Activated CD8-positive, alpha-beta memory T cell treated with anti-CD3 and anti-CD28 coated beads, Interleukin-2, amount 50 U/mL, for 24 hours (primary cell): ENCODE results near the gene NECAB2.

Source experiments
- DNase-seq: peaks from one replicate; pipeline ENCODE4 v3.0.0-alpha.2; 2020; ENCODE audit errors: extremely low read depth

The NECAB2 gene

DNA sequence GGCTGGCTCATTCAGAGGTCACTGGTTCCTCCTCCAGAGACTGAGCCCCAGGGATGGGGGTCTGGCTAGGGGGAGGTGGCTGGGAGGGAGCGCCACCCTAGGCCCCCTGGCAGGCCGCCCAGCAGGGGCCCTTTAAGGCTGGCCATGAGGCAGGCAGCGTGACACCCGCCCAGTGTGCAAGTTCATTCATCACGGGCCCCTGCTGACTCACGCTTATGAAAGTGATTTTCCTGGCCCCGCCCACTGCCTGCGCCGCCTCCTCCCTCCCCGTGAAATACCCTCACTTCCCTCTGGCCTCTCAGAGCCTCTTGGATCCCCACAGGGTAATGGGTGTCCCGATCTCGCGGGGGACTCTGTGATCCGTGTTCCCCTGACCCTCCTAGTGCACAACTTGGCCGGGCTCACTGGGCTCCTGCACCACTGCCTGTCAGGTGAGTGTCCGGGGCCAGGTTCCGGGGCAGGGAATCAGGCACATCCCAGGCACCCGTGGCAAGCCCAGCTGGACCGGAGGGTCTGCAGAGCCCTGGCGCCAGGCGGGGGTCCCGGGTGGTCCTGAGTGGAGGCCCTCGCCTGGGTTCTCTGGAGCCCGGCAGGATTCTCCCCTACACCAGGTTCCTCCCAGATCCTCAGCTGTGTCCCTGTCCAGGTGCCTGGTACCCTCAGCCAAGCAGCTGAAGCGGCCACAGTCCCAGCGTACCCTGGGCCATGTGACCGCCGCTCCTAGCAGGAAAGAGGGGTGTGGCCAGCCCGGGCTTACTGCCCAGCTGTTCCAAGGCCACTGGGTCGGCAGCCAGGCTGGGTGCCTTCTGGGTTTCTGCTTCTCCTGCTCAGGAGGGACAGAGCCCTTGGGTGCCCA is 14.9 kb upstream of the NECAB2 start, which contains the start of gene OSGIN1:
TSS of gene OSGIN1 (plus strand) at position 301 of the 856 bp plus-strand sequence. CDS start 4,432 bp downstream, outside the sequence.
- DNase-seq, result peak; percentile 67

DNA sequence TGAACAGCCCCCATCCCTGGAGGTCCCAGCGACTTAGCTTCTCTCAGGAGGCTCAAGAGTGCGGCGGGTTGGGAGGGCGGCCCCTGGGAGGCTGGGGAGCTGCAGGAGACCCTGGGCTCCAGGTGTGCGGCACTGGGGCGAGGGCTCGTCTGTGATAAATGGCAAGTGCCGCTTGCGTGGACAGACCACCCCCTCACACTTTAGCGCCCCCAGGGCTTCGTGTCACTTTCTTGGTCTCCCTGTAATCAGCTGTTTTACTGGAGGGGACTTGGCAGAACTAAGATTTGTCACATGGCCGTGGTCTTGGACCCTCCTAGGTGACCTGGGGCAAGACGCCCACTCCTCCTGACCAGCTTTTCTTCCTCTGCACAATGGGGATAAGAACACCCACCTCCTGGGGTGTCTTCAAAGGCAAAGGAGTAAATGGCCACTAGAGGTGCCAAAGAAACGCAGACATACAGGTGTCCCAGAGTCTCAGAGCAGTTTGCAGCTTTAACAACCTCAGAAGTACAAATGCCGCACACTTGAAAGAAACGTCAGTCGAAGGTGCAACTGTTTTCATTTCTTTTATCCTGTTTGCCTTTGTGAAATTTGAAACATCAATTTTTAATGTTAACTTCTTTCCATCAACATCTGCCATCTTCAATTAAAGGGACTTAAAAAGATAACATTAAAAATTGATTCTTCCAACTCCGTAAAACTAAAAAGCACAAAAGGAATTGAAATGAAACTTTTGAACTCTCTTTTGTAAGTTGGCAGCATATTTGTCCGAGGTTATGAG is 14.1 kb upstream of the NECAB2 start:
- no peak for DNase-seq

DNA sequence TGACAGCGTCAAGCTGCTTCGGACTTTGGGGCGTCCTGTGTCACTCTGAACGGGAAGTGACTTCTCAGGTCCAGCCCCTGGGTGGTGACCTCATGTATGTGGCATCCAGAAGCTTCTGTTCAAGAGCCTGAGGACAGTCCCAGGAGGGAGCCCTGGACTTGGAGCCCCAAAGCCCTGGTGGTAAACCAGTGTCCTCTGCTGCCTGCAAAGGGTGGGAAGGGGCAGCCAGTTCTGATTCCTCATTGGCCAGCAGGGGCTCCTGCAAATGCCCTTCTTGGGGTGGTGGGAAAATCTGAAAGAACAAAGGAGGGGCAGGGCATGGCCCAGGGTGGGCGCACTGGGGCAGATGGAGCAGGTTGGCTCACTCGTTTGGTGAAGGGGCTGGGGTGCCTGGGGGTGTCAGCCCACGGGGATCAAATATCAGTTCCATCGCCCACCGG is 13.4 kb upstream of the NECAB2 start:
- no peak for DNase-seq

DNA sequence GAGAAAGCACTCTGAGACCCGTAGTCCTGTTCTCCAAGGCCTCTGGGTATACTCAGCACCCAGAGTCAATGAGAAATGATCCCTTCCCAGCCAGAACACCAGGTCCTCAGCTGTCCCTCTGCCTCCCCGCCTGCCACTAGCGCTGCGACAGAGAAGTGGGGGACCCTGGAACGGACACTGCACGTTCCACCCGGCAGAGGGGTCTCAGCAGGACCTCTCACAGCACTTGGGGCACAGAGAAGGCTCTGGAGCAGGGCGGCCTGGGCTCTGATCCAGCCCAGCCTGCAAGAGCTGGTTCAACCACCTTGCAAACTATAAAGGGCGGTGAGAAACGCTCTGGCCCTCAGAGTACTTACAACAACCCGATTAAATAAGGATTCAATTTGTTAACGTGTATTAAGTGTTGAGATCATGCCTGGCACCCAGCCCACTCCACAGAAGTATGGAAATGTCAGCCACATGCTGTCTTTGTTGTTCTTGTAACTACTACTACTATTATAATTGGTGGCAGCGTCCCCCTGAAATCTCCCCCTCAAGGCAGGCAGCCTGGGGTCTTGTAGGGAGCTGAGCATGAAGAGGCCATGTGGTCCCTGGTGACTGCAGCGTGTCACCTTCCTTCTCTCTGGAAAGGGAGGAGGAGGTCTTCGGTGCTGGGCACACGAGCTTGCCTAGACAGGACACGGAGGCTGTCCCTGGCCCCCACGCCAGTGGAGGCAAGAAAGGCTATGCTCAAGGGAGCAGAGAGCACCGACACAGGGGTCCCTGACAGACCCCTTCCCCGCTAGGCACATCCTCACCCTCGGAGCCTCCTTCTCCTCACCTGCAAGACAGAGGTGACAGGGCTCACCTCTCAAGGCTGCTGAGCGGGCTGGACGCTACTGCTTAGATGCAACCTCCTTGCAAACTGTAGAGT is 12.6 kb upstream of the NECAB2 start:
- DNase-seq, result no peak

DNA sequence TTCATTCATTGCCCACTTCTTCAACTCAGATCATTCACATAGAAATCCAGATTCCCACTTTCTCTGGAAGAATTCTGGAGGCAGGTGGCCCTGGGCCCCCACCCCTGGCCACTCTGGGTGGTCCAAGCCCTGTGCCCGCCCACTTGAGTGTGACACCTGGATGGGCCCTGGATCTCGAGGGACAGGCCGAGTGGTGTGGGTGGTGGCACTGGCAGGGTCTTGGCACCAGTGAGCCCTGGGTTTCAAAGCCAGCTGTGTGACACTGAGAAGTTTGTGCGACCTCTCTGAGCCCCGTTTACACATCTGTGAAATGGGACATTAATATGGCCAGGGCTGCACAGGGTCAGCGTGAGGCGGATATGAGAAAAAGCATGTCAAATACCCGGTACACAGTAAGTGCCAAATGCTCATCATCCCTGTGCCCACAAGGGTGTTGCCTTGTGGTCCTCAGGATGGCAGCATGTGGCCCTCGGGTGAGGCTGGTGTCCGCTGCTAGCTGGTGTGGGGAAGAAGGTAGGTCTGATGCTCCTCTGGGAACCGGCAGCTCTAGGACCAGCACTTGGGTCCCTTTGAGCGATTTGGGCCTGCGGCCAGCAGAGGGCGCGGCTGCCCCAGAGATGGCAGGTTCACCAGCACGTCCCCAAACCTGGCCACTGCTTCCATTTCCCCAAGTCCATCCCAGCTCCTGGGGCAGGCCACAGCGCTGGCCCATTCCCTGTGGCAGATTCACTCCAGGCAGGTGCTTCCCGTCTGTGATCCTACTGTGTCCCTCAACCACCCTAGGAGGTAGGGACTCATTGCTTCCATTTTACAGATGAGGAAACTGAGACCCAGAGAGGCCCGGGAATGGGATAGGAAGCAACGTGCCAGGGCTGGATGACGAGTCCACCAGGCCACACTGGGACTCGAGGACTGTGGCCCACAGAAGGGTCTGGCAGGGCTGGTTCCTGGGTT is 11.4 kb upstream of the NECAB2 start:
- peak; percentile 52 for DNase-seq

DNA sequence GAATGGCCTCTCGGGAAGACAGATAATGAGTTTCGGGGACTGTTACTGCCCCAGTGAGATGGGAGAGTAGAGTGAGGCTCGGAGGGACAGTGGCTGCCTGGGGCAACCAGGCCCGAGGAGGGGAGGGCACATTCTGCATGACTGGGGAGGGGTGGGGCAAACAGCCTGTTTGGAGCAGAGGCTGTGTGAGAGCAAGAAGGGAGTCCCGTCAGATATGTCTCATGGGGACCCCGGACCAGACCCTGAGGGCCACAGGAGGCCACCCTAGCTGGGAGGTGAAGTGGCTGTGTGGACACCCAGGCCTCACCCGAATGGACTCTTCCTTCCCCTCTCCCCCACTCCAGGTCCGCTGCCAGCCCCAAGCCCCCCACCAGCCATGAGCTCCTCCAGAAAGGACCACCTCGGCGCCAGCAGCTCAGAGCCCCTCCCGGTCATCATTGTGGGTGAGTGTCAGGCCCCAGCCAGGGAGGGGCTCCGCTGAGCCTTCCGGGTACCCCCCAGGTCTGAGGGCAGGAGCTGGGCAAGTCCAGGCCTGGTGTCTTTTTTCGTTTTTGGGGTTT is 10.7 kb upstream of the NECAB2 start:
- DNase-seq, result no peak

DNA sequence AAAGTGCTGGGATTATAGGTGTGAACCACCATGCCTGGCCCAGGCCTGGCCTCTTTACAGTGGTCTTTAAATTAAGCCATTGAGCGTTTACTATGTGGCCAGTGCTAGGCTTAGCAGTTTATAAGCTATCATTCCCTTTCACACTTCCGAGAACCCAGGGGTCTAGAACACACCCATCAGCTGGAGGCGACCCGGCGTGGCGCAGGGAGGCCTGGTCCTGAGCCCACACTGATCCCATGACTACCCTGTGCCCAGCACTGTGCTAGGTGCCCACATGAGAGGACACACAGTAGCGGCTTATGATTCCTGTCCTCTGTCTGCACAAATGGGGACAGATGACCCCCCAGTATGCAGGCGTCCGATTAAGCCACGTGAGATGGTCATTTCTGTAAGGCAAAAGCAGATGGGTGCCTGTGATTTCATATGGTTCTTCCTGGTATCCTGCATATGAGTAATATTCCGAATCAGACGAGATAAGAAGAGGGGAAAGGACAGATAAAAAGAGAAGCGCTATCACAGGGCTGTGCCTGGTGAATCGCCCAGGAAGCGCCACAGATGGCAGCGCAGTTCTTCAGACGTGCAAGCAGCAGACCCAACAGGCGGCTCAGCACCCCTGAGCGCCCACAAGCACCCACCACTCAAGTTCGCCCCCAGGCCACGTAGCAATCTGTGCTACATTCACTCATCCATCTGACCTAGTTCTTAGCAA is 9.8 kb upstream of the NECAB2 start:
- DNase-seq, result no peak

DNA sequence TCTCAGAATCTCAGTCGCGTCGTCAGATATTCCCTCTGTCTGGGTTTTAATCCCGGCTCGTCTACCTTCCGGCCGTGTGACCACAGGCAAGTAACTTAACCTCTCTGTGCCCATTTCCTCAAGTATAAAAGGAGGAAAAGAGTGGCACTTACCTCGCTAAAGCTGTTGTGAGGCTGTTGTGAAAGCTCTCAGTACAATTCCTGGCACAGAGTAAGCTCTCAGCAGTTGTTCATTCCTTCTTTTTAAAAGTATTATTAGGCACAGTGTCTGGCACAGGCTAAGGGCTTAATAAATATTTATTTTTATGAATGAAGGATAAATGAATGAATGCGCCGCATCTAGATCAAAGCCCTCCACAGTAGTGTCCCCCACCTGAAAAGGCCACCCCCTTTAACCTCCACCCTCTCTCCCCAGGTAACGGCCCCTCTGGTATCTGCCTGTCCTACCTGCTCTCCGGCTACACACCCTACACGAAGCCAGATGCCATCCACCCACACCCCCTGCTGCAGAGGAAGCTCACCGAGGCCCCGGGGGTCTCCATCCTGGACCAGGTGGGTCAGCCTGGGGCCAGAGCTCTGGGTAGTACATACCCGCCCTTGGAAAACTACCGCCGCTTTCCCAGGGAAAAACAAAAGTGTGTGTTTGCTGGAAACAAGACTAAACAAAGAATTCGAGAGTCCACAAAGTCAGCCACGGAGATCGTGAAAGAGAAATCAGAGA is 9.0 kb upstream of the NECAB2 start:
- no peak for DNase-seq

DNA sequence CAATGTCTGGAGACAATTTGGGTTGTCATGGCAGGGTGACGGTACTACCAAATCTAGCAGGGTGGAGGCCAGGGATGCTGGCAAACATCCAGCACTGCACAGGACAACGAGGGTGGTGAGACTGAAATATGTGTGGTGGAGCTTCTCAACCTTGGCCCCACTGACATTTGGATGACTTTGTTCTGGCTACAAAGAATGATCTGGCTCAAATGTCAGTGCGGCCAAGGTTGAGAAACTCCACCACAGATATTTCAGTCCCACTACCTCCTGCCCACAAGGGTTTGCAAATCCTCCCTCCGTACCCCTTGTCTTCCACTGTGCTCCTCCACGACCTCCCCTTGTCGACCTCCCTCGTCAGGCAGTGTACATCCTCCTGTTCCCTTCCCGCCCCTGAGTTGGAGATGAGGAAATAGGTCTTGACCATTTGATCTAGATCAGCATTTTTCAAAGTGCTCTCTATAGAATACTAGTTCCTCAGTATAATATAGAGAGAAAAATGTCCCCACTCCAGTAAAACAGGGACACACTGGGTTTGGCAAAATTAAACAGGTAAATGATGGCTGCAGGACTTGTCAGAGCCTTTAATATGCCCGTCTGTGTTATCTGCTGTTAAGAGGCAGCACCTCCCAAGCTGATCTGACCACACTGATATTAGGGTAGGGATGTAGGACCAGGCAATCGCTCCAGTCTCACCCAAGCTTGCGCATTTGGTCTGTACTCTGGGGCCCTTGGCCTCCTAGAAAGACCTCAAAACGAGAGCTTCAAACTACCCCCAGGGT is 8.2 kb upstream of the NECAB2 start:
- DNase-seq, result no peak

DNA sequence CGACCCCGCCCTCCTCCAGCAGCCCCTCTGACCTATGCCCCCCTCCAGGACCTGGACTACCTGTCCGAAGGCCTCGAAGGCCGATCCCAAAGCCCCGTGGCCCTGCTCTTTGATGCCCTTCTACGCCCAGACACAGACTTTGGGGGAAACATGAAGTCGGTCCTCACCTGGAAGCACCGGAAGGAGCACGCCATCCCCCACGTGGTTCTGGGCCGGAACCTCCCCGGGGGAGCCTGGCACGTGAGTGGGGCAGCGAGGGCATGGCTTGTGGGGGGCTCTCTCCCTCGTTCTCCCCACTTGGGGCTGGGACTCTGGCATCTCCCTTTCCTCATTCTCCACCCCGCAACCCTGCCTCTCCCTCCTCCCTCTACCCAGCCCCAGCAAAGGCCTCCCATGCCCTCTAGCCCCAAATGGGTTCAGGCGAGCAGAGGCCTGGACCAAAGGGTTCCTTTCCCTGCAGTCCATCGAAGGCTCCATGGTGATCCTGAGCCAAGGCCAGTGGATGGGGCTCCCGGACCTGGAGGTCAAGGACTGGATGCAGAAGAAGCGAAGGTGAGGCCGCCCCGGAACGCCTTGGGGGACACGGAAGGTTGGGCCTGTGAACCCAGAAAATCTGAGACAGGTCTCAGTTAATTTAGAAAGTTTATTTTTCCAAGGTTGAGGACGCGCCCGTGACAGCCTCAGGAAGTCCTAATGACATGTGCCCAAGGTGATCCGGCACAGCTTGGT is 7.4 kb upstream of the NECAB2 start:
- no peak for DNase-seq

DNA sequence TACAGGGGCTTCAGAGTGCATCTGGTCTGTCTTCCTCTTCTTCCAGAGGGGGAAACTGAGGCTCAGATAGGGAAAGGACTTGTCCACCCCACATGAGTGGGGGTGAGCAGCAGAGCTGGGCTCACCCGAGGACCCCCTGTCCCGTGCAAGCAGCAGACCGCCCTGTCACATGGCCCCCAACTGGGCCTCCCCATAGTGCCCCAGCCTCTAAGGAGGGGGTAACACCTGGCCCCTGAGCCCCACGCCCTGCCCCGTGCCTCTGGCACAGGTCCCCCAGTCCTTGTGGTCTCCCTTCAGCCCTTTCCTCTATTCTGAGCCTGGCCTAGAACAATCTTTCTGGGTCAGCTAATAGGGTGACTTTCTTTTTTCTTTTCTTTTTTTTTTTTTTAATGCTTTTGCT is 6.5 kb upstream of the NECAB2 start:
- no peak for DNase-seq

DNA sequence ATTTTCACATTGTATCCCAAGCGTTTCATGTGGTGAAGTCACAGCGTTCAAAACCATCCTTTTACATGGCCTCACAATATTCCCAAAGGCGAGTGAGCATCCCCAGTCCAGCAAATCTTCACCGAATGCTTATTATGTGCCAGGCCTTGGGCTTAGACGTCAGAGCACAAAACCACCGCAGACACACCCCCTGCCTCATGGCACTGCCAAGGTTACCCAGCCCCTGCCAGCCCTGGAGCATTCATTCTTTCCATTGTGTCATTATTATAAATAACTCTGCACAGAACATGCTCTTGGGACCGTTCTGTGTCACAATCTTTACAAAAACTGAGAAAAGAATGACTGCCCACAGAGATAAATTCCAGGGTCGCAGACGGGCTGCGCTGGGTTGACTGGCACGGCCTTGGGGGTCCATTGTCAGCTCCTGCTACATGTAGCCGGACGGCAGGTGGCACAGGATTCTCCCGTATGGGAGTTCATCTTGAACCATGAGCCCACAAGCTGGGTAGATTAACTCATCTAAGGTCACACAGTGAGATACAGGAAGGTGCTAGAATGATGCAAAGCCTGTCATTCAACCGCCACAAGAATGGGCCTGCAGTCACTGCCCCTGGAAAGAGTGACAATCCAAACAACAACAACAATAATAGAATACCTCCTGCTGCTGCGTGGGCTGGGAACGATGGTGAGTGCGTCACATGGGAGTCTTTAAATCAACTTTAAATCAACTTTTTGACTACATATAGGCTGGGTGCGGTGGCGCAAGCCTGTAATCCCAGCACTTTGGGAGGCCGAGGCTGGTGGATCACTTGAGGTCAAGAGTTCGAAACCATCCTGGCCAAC is 4.5 kb upstream of the NECAB2 start:
- no peak for DNase-seq

DNA sequence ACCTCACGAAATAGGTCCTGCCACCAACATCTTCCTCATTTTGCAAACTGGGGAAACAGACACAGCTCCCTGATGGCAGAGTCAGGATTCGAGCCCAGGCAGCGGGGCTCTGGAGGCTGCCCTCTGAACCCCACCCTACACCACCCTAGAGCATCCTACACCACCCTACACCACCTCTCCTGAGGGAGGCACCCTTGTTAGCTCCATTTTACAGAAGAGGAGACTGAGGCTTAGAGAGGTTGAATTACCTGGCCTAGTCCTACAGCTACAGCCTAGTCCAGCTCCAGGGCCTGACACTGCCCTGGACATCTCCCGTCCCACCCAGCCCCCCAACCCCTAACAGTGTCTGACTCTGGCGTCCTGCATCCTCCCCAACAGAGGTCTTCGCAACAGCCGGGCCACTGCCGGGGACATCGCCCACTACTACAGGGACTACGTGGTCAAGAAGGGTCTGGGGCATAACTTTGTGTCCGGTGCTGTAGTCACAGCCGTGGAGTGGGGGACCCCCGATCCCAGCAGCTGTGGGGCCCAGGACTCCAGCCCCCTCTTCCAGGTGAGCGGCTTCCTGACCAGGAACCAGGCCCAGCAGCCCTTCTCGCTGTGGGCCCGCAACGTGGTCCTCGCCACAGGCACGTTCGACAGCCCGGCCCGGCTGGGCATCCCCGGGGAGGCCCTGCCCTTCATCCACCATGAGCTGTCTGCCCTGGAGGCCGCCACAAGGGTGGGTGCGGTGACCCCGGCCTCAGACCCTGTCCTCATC is 3.2 kb upstream of the NECAB2 start:
- DNase-seq, result no peak

DNA sequence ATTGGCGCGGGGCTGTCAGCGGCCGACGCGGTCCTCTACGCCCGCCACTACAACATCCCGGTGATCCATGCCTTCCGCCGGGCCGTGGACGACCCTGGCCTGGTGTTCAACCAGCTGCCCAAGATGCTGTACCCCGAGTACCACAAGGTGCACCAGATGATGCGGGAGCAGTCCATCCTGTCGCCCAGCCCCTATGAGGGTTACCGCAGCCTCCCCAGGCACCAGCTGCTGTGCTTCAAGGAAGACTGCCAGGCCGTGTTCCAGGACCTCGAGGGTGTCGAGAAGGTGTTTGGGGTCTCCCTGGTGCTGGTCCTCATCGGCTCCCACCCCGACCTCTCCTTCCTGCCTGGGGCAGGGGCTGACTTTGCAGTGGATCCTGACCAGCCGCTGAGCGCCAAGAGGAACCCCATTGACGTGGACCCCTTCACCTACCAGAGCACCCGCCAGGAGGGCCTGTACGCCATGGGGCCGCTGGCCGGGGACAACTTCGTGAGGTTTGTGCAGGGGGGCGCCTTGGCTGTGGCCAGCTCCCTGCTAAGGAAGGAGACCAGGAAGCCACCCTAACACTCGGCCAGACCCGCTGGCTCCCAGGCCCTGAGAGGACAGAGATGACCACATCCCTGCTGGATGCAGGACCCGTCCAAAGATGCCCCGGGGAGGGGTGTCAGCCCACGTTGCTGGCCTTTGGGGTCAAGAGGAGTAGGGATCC is 2.4 kb upstream of the NECAB2 start:
- no peak for DNase-seq

DNA sequence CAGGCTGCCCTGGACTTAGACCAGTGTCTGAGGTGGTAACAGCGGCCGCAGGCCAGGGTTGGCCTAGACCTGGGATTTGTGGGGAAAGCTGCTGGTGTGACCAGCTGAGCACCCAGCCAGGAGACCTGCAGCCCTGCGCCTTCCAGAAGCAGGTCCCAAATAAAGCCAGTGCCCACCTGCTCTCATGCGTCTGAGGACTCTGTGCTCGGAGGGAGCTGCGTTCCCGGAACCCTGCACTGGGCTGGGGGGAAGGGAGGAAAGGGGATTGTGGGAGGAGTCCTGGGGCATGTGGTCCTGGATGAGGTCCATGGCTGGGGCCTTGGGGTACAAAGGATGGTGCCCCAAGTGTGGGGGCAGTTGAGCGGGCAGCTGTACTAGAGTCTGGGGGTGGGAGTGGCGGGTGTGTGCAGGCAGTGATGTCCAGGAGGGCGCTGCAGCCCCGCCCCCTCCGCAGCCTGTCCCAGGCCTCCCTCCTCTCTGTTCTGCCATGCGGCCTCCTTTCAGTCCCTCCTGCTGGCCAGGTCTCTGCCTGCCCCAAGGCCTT is 1.8 kb upstream of the NECAB2 start:
- no peak for DNase-seq
